ENCODE measurements around the gene KCNG4. TPM values are rescaled to one million over a fixed set of nuclear protein-coding genes. Genes with fewer than 3 reads are reported as not detected.

Gene KCNG4
- total and polyA plus RNA-seq, 11 donors, result not detected

DNA sequence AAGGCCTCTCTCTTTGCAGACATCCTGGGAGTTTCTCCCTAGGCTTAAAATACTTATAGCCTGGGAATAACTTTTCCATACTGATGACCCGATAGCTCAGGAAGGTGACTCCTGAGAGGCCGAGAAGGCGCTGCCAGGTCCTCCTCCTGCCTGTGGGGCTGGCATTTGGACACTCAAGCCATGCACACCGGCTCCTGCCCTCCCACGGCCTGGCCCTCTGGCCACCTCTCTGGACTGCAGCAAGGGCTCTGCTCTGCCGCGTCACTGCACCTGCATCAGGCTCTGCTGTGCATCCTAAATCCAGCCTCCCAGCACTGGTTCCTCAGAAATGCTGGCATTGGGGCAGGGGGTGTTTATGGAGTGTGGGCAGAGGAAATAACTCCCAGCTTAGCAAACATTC is 14.2 kb downstream of the KCNG4 start:
- intact Hi-C loops (cut with DNase I), result no loop called here
- DNase-seq (no peak), ATAC-seq (no peak)
- Histone ChIP-seq H3K27me3 (peaks cover 0 to 3% (median 0%) of the 10 kb centered on the region in 9 donors), H3K4me3 (no peak overlapping the region), H3K9me3 (no peaks in the 10 kb centered on the region), H3K4me1 (peaks cover 0 to 18% (median 6%) of the 10 kb centered on the region in 12 donors), H3K36me3 (no peaks in the 10 kb centered on the region), H3K27ac (no peak overlapping the region)
- WGBS, 4 donors, result 69 to 77% (median 73%) methylated on average over 6 to 7 of the region's 7 CpGs
- TF ChIP-seq CTCF (IDR thresholded peaks at IDR 0.05) (no peak), POLR2A (IDR thresholded peaks at IDR 0.05) (no peak)

GRCh38 chr16:84225126-84225525 is 14.7 kb downstream of the KCNG4 start:
- Histone ChIP-seq H3K27ac (no peak overlapping the region), H3K4me3 (no peak overlapping the region), H3K9me3 (no peaks in the 10 kb centered on the region), H3K27me3 (peaks cover 0 to 3% (median 0%) of the 10 kb centered on the region in 9 donors), H3K36me3 (no peaks in the 10 kb centered on the region), H3K4me1 (peaks cover 0 to 18% (median 6%) of the 10 kb centered on the region in 12 donors)
- intact Hi-C loops (cut with DNase I), result no loop called here
- DNase-seq (no peak), ATAC-seq (no peak)
- no peak for TF ChIP-seq POLR2A (IDR thresholded peaks at IDR 0.05)
- TF ChIP-seq CTCF (IDR thresholded peaks at IDR 0.05), result no peak
- 80 to 91% (median 85%) methylated on average over 3 of the region's 3 CpGs for WGBS, 4 donors

GRCh38 chr16:84224554-84224953 is 15.3 kb downstream of the KCNG4 start:
- ATAC-seq, result no peak
- DNase-seq, result no peak
- H3K4me1 ChIP-seq, result peaks cover 0 to 18% (median 6%) of the 10 kb centered on the region in 12 donors
- H3K4me3 ChIP-seq, result no peak overlapping the region
- intact Hi-C loops (cut with DNase I), result no loop called here
- no peaks in the 10 kb centered on the region for H3K9me3 ChIP-seq
- no peak overlapping the region for H3K27ac ChIP-seq
- no peak for TF ChIP-seq POLR2A (IDR thresholded peaks at IDR 0.05)
- no peak for TF ChIP-seq CTCF (IDR thresholded peaks at IDR 0.05)
- peaks cover 0 to 3% (median 0%) of the 10 kb centered on the region in 9 donors for H3K27me3 ChIP-seq
- no peaks in the 10 kb centered on the region for H3K36me3 ChIP-seq
- WGBS, 4 donors, result 89 to 98% (median 94%) methylated on average over 3 of the region's 3 CpGs

- Histone ChIP-seq H3K4me3 (no peak overlapping the region), H3K27me3 (peaks cover 0 to 3% (median 0%) of the 10 kb centered on the region in 9 donors), H3K36me3 (no peaks in the 10 kb centered on the region), H3K27ac (no peak overlapping the region), H3K9me3 (no peaks in the 10 kb centered on the region), H3K4me1 (peaks cover 0 to 11% (median 6%) of the 10 kb centered on the region in 12 donors)
- DNase-seq (no peak), ATAC-seq (no peak)
- no peak for TF ChIP-seq CTCF (IDR thresholded peaks at IDR 0.05)
- no peak for TF ChIP-seq POLR2A (IDR thresholded peaks at IDR 0.05)
- 86 to 94% (median 90%) methylated on average over 4 of the region's 4 CpGs for whole genome bisulfite sequencing, 4 donors
- intact Hi-C loops (cut with DNase I), result no loop called here
Measured at GRCh38 chr16:84223456-84223855, 16.4 kb downstream of the KCNG4 start.
